ENCODE results near the gene CHI3L1. TPM values are rescaled to one million over a fixed set of nuclear protein-coding genes. Genes with fewer than 3 reads are reported as not detected.

The CHI3L1 gene
- total RNA-seq, 2 experiments from 2014 or later: not detected

DNA sequence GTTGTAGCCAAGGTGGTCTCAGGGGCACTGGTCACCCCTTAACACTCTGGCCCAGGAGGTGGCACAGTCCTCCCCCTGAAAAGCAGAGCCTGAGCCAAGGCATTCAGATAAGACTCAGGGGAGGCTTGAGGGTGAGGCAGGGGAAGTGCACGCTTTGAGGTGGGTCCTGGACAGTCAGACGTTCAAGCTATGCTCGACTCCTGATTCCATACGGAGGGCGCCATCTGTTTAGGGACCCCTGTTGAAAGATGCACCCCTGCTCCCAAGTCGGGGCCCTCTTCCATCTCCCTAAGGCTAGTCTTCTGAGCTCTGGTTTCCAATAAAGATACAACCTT, 12.9 kb upstream of the CHI3L1 start:
- no peak for DNase-seq (ENCODE audit: low spot score)
- H3K27ac ChIP-seq (ENCODE audit: low read depth, low read length, poor library complexity, severe bottlenecking): no peak overlapping the region
- intact Hi-C loops (cut with micrococcal nuclease; ENCODE audit: unreplicated experiment): no loop called here
- H3K9me2 ChIP-seq (ENCODE audit: insufficient read depth, low read length): no peaks in the 10 kb centered on the region
- H4K20me1 ChIP-seq (ENCODE audit: insufficient read depth, low read length): no peaks in the 10 kb centered on the region
- no peak overlapping the region for H3K4me3 ChIP-seq (ENCODE audit: low read depth, low read length, poor library complexity, severe bottlenecking)
- no peak overlapping the region for H3K4me2 ChIP-seq (ENCODE audit: low read length)
- H3K9me3 ChIP-seq (ENCODE audit: low read length): no peaks in the 10 kb centered on the region
- no TSS peak for BruUV-seq (replicated peaks)
- H2AFZ ChIP-seq (ENCODE audit: low read length): no peak overlapping the region
- ChIA-PET POLR2A (interaction anchor here (0.5 kb wide), 1 partner anchor 15 kb away, joined by 3 read pairs; no protein-coding TSS in a partner anchor), CTCF (ENCODE audit: unreplicated experiment) (interaction anchor here (0.5 kb wide), 1 partner anchor 21 kb away, joined by 3 read pairs; no protein-coding TSS in a partner anchor)
- TF ChIP-seq, protein P1, sequence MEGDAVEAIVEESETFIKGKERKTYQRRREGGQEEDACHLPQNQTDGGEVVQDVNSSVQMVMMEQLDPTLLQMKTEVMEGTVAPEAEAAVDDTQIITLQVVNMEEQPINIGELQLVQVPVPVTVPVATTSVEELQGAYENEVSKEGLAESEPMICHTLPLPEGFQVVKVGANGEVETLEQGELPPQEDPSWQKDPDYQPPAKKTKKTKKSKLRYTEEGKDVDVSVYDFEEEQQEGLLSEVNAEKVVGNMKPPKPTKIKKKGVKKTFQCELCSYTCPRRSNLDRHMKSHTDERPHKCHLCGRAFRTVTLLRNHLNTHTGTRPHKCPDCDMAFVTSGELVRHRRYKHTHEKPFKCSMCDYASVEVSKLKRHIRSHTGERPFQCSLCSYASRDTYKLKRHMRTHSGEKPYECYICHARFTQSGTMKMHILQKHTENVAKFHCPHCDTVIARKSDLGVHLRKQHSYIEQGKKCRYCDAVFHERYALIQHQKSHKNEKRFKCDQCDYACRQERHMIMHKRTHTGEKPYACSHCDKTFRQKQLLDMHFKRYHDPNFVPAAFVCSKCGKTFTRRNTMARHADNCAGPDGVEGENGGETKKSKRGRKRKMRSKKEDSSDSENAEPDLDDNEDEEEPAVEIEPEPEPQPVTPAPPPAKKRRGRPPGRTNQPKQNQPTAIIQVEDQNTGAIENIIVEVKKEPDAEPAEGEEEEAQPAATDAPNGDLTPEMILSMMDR (conservative IDR thresholded peaks at IDR 0.05; ENCODE audit: low read length): no peak
- H3K36me3 ChIP-seq (ENCODE audit: insufficient read depth, low read length): no peaks in the 10 kb centered on the region
- H3K4me1 ChIP-seq (ENCODE audit: insufficient read depth, low read length, poor library complexity, severe bottlenecking): no peaks in the 10 kb centered on the region
- H3K79me2 ChIP-seq (ENCODE audit: insufficient read depth, low read depth, low read length): no peaks in the 10 kb centered on the region

DNA sequence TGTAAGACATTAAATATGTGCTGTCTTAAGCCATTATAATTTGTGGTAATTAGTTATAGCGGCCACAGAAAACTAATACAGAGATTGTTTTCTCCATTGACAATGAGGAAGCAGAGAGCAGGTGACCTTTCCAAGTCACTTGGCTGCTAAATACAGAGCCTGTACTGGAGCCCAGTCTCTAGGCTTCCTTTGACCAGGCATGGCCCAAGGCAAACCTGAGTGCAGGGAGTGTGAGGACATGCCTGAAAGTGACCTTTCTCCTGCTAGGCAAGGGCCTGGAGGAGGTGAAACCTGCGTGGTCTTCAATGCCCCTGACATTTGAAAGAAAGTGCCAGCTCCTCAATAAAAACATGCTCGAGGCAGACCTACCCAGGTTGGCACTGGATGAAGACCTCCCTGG, 12.5 kb upstream of the CHI3L1 start:
- H3K4me2 ChIP-seq (ENCODE audit: low read length): no peak overlapping the region
- H3K79me2 ChIP-seq (ENCODE audit: insufficient read depth, low read depth, low read length): no peaks in the 10 kb centered on the region
- POLR2A ChIA-PET: no interaction called here
- no peak for DNase-seq (ENCODE audit: low spot score)
- no peaks in the 10 kb centered on the region for H3K9me2 ChIP-seq (ENCODE audit: insufficient read depth, low read length)
- CTCF ChIA-PET (ENCODE audit: unreplicated experiment): no interaction called here
- H4K20me1 ChIP-seq (ENCODE audit: insufficient read depth, low read length): no peaks in the 10 kb centered on the region
- H3K4me3 ChIP-seq (ENCODE audit: low read depth, low read length, poor library complexity, severe bottlenecking): no peak overlapping the region
- TF ChIP-seq, protein P1 (conservative IDR thresholded peaks at IDR 0.05; ENCODE audit: low read length): no peak
- TF ChIP-seq EZH2phosphoT487 (IDR thresholded peaks at IDR 0.05; ENCODE audit: borderline replicate concordance, low read depth, low read length): no peak
- H2AFZ ChIP-seq (ENCODE audit: low read length): no peak overlapping the region
- H3K9me3 ChIP-seq (ENCODE audit: low read length): no peaks in the 10 kb centered on the region
- intact Hi-C loops (cut with micrococcal nuclease; ENCODE audit: unreplicated experiment): no loop called here
- H3K27ac ChIP-seq (ENCODE audit: low read depth, low read length, poor library complexity, severe bottlenecking): no peak overlapping the region
- H3K36me3 ChIP-seq (ENCODE audit: insufficient read depth, low read length): no peaks in the 10 kb centered on the region
- no peaks in the 10 kb centered on the region for H3K4me1 ChIP-seq (ENCODE audit: insufficient read depth, low read length, poor library complexity, severe bottlenecking)
- BruUV-seq (replicated peaks): no TSS peak

DNA sequence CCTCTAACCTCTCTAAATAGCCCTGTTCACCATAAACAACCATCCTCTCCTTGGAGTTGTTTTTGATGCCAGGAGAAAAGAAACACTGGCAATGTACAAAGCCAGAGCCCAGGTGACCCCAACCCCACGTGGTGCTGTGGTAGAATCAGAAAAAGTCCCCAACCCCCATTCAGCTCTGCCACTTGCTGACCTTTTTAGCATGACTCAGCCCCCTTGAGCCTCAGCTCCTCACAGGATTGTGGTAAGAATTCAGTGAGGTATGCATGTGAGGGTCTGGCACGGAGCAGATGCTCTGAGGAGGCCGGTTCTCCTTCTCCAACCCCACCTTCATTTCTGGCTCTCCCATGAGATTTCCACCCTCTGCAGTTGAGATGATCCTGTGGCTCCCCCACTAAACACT, 11.1 kb upstream of the CHI3L1 start:
- Histone ChIP-seq H3K4me1 (ENCODE audit: insufficient read depth, low read length, poor library complexity, severe bottlenecking) (no peaks in the 10 kb centered on the region), H3K4me3 (ENCODE audit: low read depth, low read length, poor library complexity, severe bottlenecking) (no peak overlapping the region), H3K79me2 (ENCODE audit: insufficient read depth, low read depth, low read length) (no peaks in the 10 kb centered on the region), H3K9me2 (ENCODE audit: insufficient read depth, low read length) (no peaks in the 10 kb centered on the region), H3K4me2 (ENCODE audit: low read length) (no peak overlapping the region), H3K27ac (ENCODE audit: low read depth, low read length, poor library complexity, severe bottlenecking) (no peak overlapping the region), H3K36me3 (ENCODE audit: insufficient read depth, low read length) (no peaks in the 10 kb centered on the region), H4K20me1 (ENCODE audit: insufficient read depth, low read length) (no peaks in the 10 kb centered on the region), H2AFZ (ENCODE audit: low read length) (no peak overlapping the region), H3K9me3 (ENCODE audit: low read length) (no peaks in the 10 kb centered on the region)
- no peak for DNase-seq (ENCODE audit: low spot score)
- intact Hi-C loops (cut with micrococcal nuclease; ENCODE audit: unreplicated experiment): no loop called here
- TF ChIP-seq EZH2phosphoT487 (IDR thresholded peaks at IDR 0.05; ENCODE audit: borderline replicate concordance, low read depth, low read length): no peak
- TF ChIP-seq, protein P1 (conservative IDR thresholded peaks at IDR 0.05; ENCODE audit: low read length): no peak
- CTCF ChIA-PET (ENCODE audit: unreplicated experiment): no interaction called here
- no TSS peak for BruUV-seq (replicated peaks)
- POLR2A ChIA-PET: interaction anchor here (0.6 kb wide), 1 partner anchor 162 kb away, joined by 3 read pairs; no protein-coding TSS in a partner anchor
